H9 (cell line): ENCODE measurements around the gene ARHGAP25. TPM values are rescaled to one million over a fixed set of nuclear protein-coding genes. Genes with fewer than 3 reads are reported as not detected.

ENCODE experiments used
- DNase-seq: peaks from one replicate; pipeline ENCODE4 v3.0.0-alpha.2; 2017
- H2AFZ ChIP-seq: one replicate; pipeline ENCODE4 v1.6.1; 2013; ENCODE audit warnings: mild to moderate bottlenecking, low read length, control low read depth, moderate library complexity
- H2AK5ac ChIP-seq: 2 replicates; pipeline ENCODE4 v1.6.1; 2013; ENCODE audit warnings: low read length, control low read depth, mixed read lengths; ENCODE audit not compliant: insufficient read length
- H2BK120ac ChIP-seq: one replicate; pipeline ENCODE4 v1.6.1; 2013; ENCODE audit warnings: low read depth, mild to moderate bottlenecking, low read length, control low read depth, inconsistent platforms; ENCODE audit not compliant: poor library complexity, severe bottlenecking
- H2BK12ac ChIP-seq: 2 replicates; pipeline ENCODE4 v1.6.1; 2013; ENCODE audit warnings: low read length, control low read depth, mixed read lengths, low read depth; ENCODE audit not compliant: insufficient read length
- H2BK15ac ChIP-seq: 2 replicates; pipeline ENCODE4 v1.6.1; 2013; ENCODE audit warnings: low read depth, low read length, control low read depth
- H2BK20ac ChIP-seq: one replicate; pipeline ENCODE4 v1.6.1; 2013; ENCODE audit warnings: low read depth, mild to moderate bottlenecking, low read length, control low read depth, inconsistent platforms; ENCODE audit not compliant: poor library complexity, severe bottlenecking
- H2BK5ac ChIP-seq: 2 replicates; pipeline ENCODE4 v1.6.1; 2013; ENCODE audit warnings: low read length, control low read depth, mixed read lengths; ENCODE audit not compliant: insufficient read length
- H3K14ac ChIP-seq: 2 replicates; pipeline ENCODE4 v1.6.1; 2013; ENCODE audit warnings: low read length, control low read depth; ENCODE audit not compliant: insufficient read depth
- H3K18ac ChIP-seq: 2 replicates; pipeline ENCODE4 v1.6.1; 2013; ENCODE audit warnings: low read depth, mild to moderate bottlenecking, mixed read lengths, low read length, control low read depth; ENCODE audit not compliant: insufficient read length
- H3K23ac ChIP-seq: 2 replicates; pipeline ENCODE4 v1.6.1; 2013; ENCODE audit warnings: low read length, control low read depth, mixed read lengths, low read depth; ENCODE audit not compliant: insufficient read length
- H3K23me2 ChIP-seq: 2 replicates; pipeline ENCODE4 v1.6.1; 2013; ENCODE audit warnings: low read depth, mild to moderate bottlenecking, mixed read lengths, low read length, control low read depth; ENCODE audit not compliant: insufficient read length, poor library complexity, severe bottlenecking
- H3K27ac ChIP-seq: 2 replicates; pipeline ENCODE4 v1.5.1; 2013; ENCODE audit warnings: low read length, control low read depth, mixed read lengths, low read depth; ENCODE audit not compliant: insufficient read length
- H3K27me3 ChIP-seq: 2 replicates; pipeline ENCODE4 v1.6.1; 2013; ENCODE audit warnings: low read length, control low read depth, inconsistent platforms; ENCODE audit not compliant: insufficient read depth
- H3K4ac ChIP-seq: 2 replicates; pipeline ENCODE4 v1.6.1; 2013; ENCODE audit warnings: low read depth, mild to moderate bottlenecking, control low read depth, inconsistent platforms, low read length, moderate library complexity
- H3K4me1 ChIP-seq: 2 replicates; pipeline ENCODE4 v1.6.1; 2013; ENCODE audit warnings: low read length, control low read depth, inconsistent platforms; ENCODE audit not compliant: insufficient read depth
- H3K4me2 ChIP-seq: 2 replicates; pipeline ENCODE4 v1.6.1; 2013; ENCODE audit warnings: low read length, control low read depth, mixed read lengths; ENCODE audit not compliant: insufficient read length, insufficient read depth
- H3K56ac ChIP-seq: 2 replicates; pipeline ENCODE4 v1.6.1; 2013; ENCODE audit warnings: low read depth, mild to moderate bottlenecking, mixed read lengths, low read length, control low read depth; ENCODE audit not compliant: insufficient read length
- H3K79me1 ChIP-seq: 2 replicates; pipeline ENCODE4 v1.6.1; 2013; ENCODE audit warnings: low read depth, mild to moderate bottlenecking, moderate library complexity, low read length, control low read depth, inconsistent platforms; ENCODE audit not compliant: insufficient read depth, poor library complexity, severe bottlenecking
- H3K79me2 ChIP-seq: 2 replicates; pipeline ENCODE4 v1.6.1; 2013; ENCODE audit warnings: low read length, control low read depth, inconsistent platforms; ENCODE audit not compliant: insufficient read depth
- H3K9ac ChIP-seq: 2 replicates; pipeline ENCODE4 v1.6.1; 2013; ENCODE audit warnings: low read length, control low read depth, mixed read lengths; ENCODE audit not compliant: insufficient read length; ENCODE audit errors: extremely low read depth
- H3K9me3 ChIP-seq: one replicate; pipeline ENCODE4 v1.6.1; 2013; ENCODE audit warnings: low read depth, low read length, inconsistent platforms; ENCODE audit not compliant: control insufficient read depth
- H3T11ph ChIP-seq: one replicate; pipeline ENCODE4 v1.6.1; 2013; ENCODE audit warnings: mild to moderate bottlenecking, low read length, control low read depth, inconsistent platforms
- H4K20me1 ChIP-seq: one replicate; pipeline ENCODE4 v1.6.1; 2013; ENCODE audit not compliant: control insufficient read depth, insufficient read length, insufficient read depth
- H4K5ac ChIP-seq: 2 replicates; pipeline ENCODE4 v1.6.1; 2013; ENCODE audit warnings: low read depth, mild to moderate bottlenecking, mixed read lengths, low read length, control low read depth; ENCODE audit not compliant: insufficient read length
- H4K8ac ChIP-seq: replicated peaks from 2 replicates; pipeline ENCODE4 v1.6.1; 2013; ENCODE audit warnings: low read length, control low read depth, mixed read lengths, low read depth; ENCODE audit not compliant: insufficient read length
- H4K91ac ChIP-seq: 2 replicates; pipeline ENCODE4 v1.6.1; 2013; ENCODE audit warnings: low read depth, mild to moderate bottlenecking, moderate library complexity, mixed read lengths, low read length, control low read depth; ENCODE audit not compliant: insufficient read length
- H3K27ac Mint-ChIP-seq, 3 experiments: 2 replicates in 2 of 3; 3 replicates in 1 of 3; pipeline ENCODE4 v1.8.0; 2020 to 2021; ENCODE audit warnings: mixed read lengths in 3 of 3, mild to moderate bottlenecking in 1 of 3, moderate library complexity in 1 of 3
- H3K27me3 Mint-ChIP-seq: 2 replicates; pipeline ENCODE4 v1.8.0; 2021; ENCODE audit warnings: low read depth, mild to moderate bottlenecking, moderate library complexity, mixed read lengths
- H3K36me3 Mint-ChIP-seq, 3 experiments: 2 replicates in 2 of 3; 3 replicates in 1 of 3; pipeline ENCODE4 v1.8.0; 2020 to 2021; ENCODE audit warnings: low read depth in 3 of 3, mixed read lengths in 3 of 3; ENCODE audit not compliant: insufficient read depth in 1 of 3
- H3K4me1 Mint-ChIP-seq, 2 experiments: 2 replicates each; pipeline ENCODE4 v1.8.0; 2020; ENCODE audit warnings: mixed read lengths in 2 of 2
- H3K4me3 Mint-ChIP-seq, 2 experiments: 2 replicates in 1 of 2; 3 replicates in 1 of 2; pipeline ENCODE4 v1.8.0; 2020 to 2021; ENCODE audit warnings: mild to moderate bottlenecking in 2 of 2, mixed read lengths in 2 of 2, moderate library complexity in 1 of 2
- H3K9me3 Mint-ChIP-seq, 2 experiments: 2 replicates in 1 of 2; 3 replicates in 1 of 2; pipeline ENCODE4 v1.8.0; 2020; ENCODE audit warnings: mild to moderate bottlenecking in 2 of 2, mixed read lengths in 2 of 2, moderate library complexity in 1 of 2
- WGBS: extraction: QIAGEN DNeasy Blood & Tissue Kit; methylation state at CpG from one replicate; pipeline ENCODE4 v1.1.7; 2013; ENCODE audit warnings: missing lambda C conversion rate, low lambda C conversion rate, mixed read lengths; ENCODE audit not compliant: insufficient read length; ENCODE audit errors: extremely low coverage; 5-methylcytosine and 5-hydroxymethylcytosine counted together
- total RNA-seq: library from RNA; stranded (reverse); gene quantifications from 2 replicates; pipeline ENCODE4 v1.2.1, GENCODE V29; 2021
- TF ChIP-seq, protein P1 (sequence below): fragments of 200-600 bp; sonication (generic); conservative IDR thresholded peaks from 3 replicates; pipeline ENCODE4 v1.8.0; 2021; ENCODE audit warnings: antibody characterized with exemption, mild to moderate bottlenecking

Gene ARHGAP25
- total RNA-seq, 1 experiment from 2014 or later: 1.3 TPM

DNA sequence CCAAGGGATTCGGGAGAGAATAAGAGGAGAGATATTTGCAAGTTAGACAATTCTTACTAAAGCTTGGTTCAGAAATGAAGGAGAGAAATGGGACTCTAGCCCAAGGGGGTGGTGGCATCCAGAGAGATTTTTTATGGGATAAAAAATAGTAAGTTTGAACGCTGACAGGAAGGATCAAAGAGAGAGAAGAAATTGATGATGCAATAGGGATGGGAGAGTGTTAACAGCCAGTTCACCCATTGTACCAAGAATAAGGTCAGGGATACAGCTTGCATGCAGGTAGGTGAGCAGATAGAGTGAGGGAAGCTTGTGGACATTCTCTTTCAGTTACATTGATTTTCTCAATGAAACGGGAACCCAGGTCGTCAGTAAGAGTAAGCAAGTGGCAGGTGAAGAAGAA is 1.2 kb upstream of the ARHGAP25 start:
- peaks cover 3% of the 10 kb centered on the region in 2 experiments; a peak in 1 of 4 replicates for H3K4me1 Mint-ChIP-seq
- Histone ChIP-seq H4K91ac (no peak overlapping the region), H2BK20ac (no peak overlapping the region), H3K9me3 (no peaks in the 10 kb centered on the region), H3K14ac (no peak overlapping the region), H3K27me3 (no peaks in the 10 kb centered on the region), H3K79me2 (no peaks in the 10 kb centered on the region), H4K5ac (no peak overlapping the region), H3K9ac (no peak overlapping the region), H2BK12ac (no peak overlapping the region), H2BK5ac (no peak overlapping the region), H3K23me2 (no peaks in the 10 kb centered on the region), H3K27ac (no peak overlapping the region), H3K4me2 (no peak overlapping the region), H3T11ph (no peak overlapping the region), H3K18ac (no peak overlapping the region), H3K23ac (no peak overlapping the region), H3K56ac (no peak overlapping the region), H3K4ac (no peak overlapping the region), H2AK5ac (no peak overlapping the region), H4K8ac (no peak overlapping the region), H2BK15ac (no peak overlapping the region), H2BK120ac (no peak overlapping the region), H2AFZ (no peak overlapping the region), H3K4me1 (no peaks in the 10 kb centered on the region; the same call in 1 of the 2 replicates), H3K79me1 (no peaks in the 10 kb centered on the region), H4K20me1 (no peaks in the 10 kb centered on the region)
- no peak for DNase-seq
- H3K36me3 Mint-ChIP-seq: no peaks in the 10 kb centered on the region
- TF ChIP-seq, protein P1, sequence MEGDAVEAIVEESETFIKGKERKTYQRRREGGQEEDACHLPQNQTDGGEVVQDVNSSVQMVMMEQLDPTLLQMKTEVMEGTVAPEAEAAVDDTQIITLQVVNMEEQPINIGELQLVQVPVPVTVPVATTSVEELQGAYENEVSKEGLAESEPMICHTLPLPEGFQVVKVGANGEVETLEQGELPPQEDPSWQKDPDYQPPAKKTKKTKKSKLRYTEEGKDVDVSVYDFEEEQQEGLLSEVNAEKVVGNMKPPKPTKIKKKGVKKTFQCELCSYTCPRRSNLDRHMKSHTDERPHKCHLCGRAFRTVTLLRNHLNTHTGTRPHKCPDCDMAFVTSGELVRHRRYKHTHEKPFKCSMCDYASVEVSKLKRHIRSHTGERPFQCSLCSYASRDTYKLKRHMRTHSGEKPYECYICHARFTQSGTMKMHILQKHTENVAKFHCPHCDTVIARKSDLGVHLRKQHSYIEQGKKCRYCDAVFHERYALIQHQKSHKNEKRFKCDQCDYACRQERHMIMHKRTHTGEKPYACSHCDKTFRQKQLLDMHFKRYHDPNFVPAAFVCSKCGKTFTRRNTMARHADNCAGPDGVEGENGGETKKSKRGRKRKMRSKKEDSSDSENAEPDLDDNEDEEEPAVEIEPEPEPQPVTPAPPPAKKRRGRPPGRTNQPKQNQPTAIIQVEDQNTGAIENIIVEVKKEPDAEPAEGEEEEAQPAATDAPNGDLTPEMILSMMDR: no peak
- H3K4me3 Mint-ChIP-seq: no peak overlapping the region
- H3K27ac Mint-ChIP-seq: no peak overlapping the region
- H3K9me3 Mint-ChIP-seq: no peaks in the 10 kb centered on the region
- no peaks in the 10 kb centered on the region; the same call in 1 of the 2 replicates for H3K27me3 Mint-ChIP-seq
- no CpG with 5 or more reads among the region's 4 CpGs for WGBS
